ENCODE results near the gene KPNA3. TPM values are rescaled to one million over a fixed set of nuclear protein-coding genes. Genes with fewer than 3 reads are reported as not detected.

KPNA3 gene
- total RNA-seq, 1 experiment from 2014 or later: 14.4 TPM

- Histone ChIP-seq H3K9me2 (replicated peaks; ENCODE audit: low read length) (no peaks in the 10 kb centered on the region), H4K20me1 (ENCODE audit: low read length) (no peaks in the 10 kb centered on the region), H3K27ac (ENCODE audit: low read length) (no peak overlapping the region), H3K9ac (ENCODE audit: low read length) (no peak overlapping the region), H3K4me1 (ENCODE audit: insufficient read depth, low read length) (no peaks in the 10 kb centered on the region), H3K4me3 (ENCODE audit: low read length) (no peak overlapping the region), H3K79me2 (ENCODE audit: low read length) (no peaks in the 10 kb centered on the region), H3K9me3 (ENCODE audit: low read length) (no peaks in the 10 kb centered on the region), H3F3A (ENCODE audit: low read length, unreplicated experiment) (no peaks in the 10 kb centered on the region), H2AFZ (ENCODE audit: low read length) (no peak overlapping the region), H3K36me3 (ENCODE audit: low read depth, low read length) (no peaks in the 10 kb centered on the region), H3K4me2 (ENCODE audit: low read length) (no peak overlapping the region), H3K27me3 (ENCODE audit: low read length) (no peaks in the 10 kb centered on the region)
- ATAC-seq (no peak), DNase-seq (no peak)
- TF ChIP-seq EZH2 (IDR thresholded peaks at IDR 0.05; ENCODE audit: low read length, unreplicated experiment) (no peak), EZH2phosphoT487 (IDR thresholded peaks at IDR 0.05; ENCODE audit: borderline replicate concordance, low read length) (no peak), CTCF (conservative IDR thresholded peaks at IDR 0.05; ENCODE audit: low read depth, low read length) (no peak)
- CTCF ChIA-PET: interaction anchor here (0.7 kb wide), 1 partner anchor 1736 kb away, joined by 7 read pairs; no protein-coding TSS in a partner anchor
- BruUV-seq (replicated peaks): no TSS peak
- POLR2A ChIA-PET (ENCODE audit: unreplicated experiment): no interaction called here
- intact Hi-C loops (cut with micrococcal nuclease): no loop called here
These were observed 35.4 kb upstream of the KPNA3 start for GRCh38 chr13:49827891-49828290.

- ChIA-PET POLR2A (ENCODE audit: unreplicated experiment) (no interaction called here), CTCF (interaction anchor here (0.6 kb wide), 1 partner anchor 20 kb away, joined by 3 read pairs; no protein-coding TSS in a partner anchor)
- BruUV-seq (replicated peaks): no TSS peak
- intact Hi-C loops (cut with micrococcal nuclease): no loop called here
- Histone ChIP-seq H4K20me1 (ENCODE audit: low read length) (no peaks in the 10 kb centered on the region), H3K79me2 (ENCODE audit: low read length) (no peaks in the 10 kb centered on the region), H3K4me1 (ENCODE audit: insufficient read depth, low read length) (no peaks in the 10 kb centered on the region), H3K36me3 (ENCODE audit: low read depth, low read length) (no peaks in the 10 kb centered on the region), H3K27ac (ENCODE audit: low read length) (no peak overlapping the region), H3K4me2 (ENCODE audit: low read length) (no peak overlapping the region), H3K9ac (ENCODE audit: low read length) (no peak overlapping the region), H2AFZ (ENCODE audit: low read length) (no peak overlapping the region), H3K27me3 (ENCODE audit: low read length) (no peaks in the 10 kb centered on the region), H3K9me3 (ENCODE audit: low read length) (no peaks in the 10 kb centered on the region), H3F3A (ENCODE audit: low read length, unreplicated experiment) (no peaks in the 10 kb centered on the region), H3K9me2 (replicated peaks; ENCODE audit: low read length) (no peaks in the 10 kb centered on the region), H3K4me3 (ENCODE audit: low read length) (no peak overlapping the region)
- ATAC-seq (no peak), DNase-seq (no peak)
- no peak for TF ChIP-seq CTCF (conservative IDR thresholded peaks at IDR 0.05; ENCODE audit: low read depth, low read length)
- TF ChIP-seq EZH2phosphoT487 (IDR thresholded peaks at IDR 0.05; ENCODE audit: borderline replicate concordance, low read length): no peak
These were observed 34.9 kb upstream of the KPNA3 start for GRCh38 chr13:49827336-49827735.

GRCh38 chr13:49821216-49822009 is 28.9 kb upstream of the KPNA3 start:
- no peak for DNase-seq
- no peak for ATAC-seq
- Histone ChIP-seq H3K9me3 (ENCODE audit: low read length) (no peaks in the 10 kb centered on the region), H3K4me2 (ENCODE audit: low read length) (no peak overlapping the region), H3K36me3 (ENCODE audit: low read depth, low read length) (no peaks in the 10 kb centered on the region), H4K20me1 (ENCODE audit: low read length) (no peaks in the 10 kb centered on the region), H3K4me1 (ENCODE audit: insufficient read depth, low read length) (no peaks in the 10 kb centered on the region), H3K4me3 (ENCODE audit: low read length) (no peak overlapping the region), H2AFZ (ENCODE audit: low read length) (no peak overlapping the region), H3K27me3 (ENCODE audit: low read length) (no peaks in the 10 kb centered on the region), H3K79me2 (ENCODE audit: low read length) (no peaks in the 10 kb centered on the region), H3K9ac (ENCODE audit: low read length) (no peak overlapping the region), H3K9me2 (replicated peaks; ENCODE audit: low read length) (no peaks in the 10 kb centered on the region), H3K27ac (ENCODE audit: low read length) (no peak overlapping the region), H3F3A (ENCODE audit: low read length, unreplicated experiment) (no peaks in the 10 kb centered on the region)
- POLR2A ChIA-PET (ENCODE audit: unreplicated experiment): no interaction called here
- BruUV-seq (replicated peaks): no TSS peak
- TF ChIP-seq CTCF (conservative IDR thresholded peaks at IDR 0.05; ENCODE audit: low read depth, low read length) (peak; percentile 27; the same call in 1 of the 2 replicates), EZH2 (IDR thresholded peaks at IDR 0.05; ENCODE audit: low read length, unreplicated experiment) (no peak)
- intact Hi-C loops (cut with micrococcal nuclease): no loop called here
- CTCF ChIA-PET: no interaction called here
